ENCODE results near the gene PLK5. TPM values are rescaled to one million over a fixed set of nuclear protein-coding genes. Genes with fewer than 3 reads are reported as not detected.

PLK5 gene, protein sequence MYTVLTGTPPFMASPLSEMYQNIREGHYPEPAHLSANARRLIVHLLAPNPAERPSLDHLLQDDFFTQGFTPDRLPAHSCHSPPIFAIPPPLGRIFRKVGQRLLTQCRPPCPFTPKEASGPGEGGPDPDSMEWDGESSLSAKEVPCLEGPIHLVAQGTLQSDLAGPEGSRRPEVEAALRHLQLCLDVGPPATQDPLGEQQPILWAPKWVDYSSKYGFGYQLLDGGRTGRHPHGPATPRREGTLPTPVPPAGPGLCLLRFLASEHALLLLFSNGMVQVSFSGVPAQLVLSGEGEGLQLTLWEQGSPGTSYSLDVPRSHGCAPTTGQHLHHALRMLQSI
- total RNA-seq (2021) (0.60 to 1.4 TPM (median 0.62 TPM) in 3 replicates), Bru-seq, nascent RNA (percentile 19 among the genes with signal in this experiment)
- long read RNA-seq, experiment 1: 0 reads
- long read RNA-seq, experiment 2, partial matches to known transcripts: 1 of 1 reads
- long read RNA-seq, experiment 2, other reads (novel, unspliced or antisense): 0 of 1 reads
- long read RNA-seq, experiment 3: 0 reads

DNA sequence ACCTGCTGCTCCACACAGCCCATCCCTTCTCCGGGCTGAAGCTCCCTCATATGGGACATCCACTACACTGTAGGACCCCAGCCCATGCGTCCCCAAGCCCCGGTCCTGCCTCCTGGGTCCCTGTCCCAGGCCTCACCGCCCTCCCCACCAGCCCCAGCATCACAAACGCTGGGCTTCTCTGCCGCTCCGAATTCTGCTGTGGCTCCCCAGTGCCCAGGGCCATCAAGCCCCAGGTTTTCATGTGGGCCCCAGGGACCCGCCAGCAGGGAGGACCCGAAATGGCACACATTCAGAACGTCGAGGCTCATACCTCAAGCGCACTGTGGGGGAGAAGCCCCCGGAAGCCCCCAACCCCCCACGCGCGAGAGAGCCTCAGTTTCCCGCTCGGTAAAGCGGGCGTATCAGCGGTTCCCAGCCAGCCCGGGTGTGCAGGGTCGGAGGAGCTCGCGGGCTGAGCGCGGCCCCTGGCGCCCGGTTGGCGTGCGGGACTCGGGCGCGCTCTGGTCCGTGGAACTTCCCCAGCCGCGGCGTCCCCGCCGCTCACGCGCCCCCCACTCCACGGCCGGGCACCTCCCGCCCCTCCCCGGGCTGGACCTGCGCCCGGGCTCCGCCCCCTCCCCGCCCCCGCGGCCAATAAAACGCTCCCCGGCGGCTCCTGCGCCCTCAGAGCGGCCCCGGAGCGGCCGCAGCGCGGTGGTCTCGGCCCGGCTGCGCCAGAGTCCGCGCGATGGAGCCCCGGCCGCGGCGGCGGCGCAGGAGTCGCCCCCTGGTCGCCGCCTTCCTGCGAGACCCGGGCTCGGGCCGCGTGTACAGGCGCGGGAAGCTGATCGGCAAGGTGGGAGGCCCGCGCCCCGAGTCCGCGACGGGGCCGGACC lies at the start of gene PLK5:
Gene PLK5 (plus strand): TSS at position 666 of the 875 bp plus-strand sequence. CDS start 2,920 bp downstream, outside the sequence.
- peak; percentile 56 for DNase-seq (ENCODE audit: low spot score)
- ChIA-PET POLR2A (no interaction called here), CTCF (interaction anchor here (0.6 to 1.4 kb wide), 7 partner anchors 9 to 314 kb away, joined by 3 to 7 read pairs (median 4); no protein-coding TSS in a partner anchor)
- TF ChIP-seq E2F4 (CRISPR knock-in tag; IDR thresholded peaks at IDR 0.05; ENCODE audit: borderline replicate concordance, low read depth) (no peak), PRRX2 (CRISPR knock-in tag; IDR thresholded peaks at IDR 0.05) (no peak), ERG (CRISPR knock-in tag; IDR thresholded peaks at IDR 0.05) (no peak), AR (CRISPR knock-in tag; IDR thresholded peaks at IDR 0.05) (no peak), ESRRA (CRISPR knock-in tag; IDR thresholded peaks at IDR 0.05; ENCODE audit: borderline replicate concordance) (no peak), JAZF1 (CRISPR knock-in tag; IDR thresholded peaks at IDR 0.05) (no peak), ZNF138 (CRISPR knock-in tag; conservative IDR thresholded peaks at IDR 0.05) (no peak), SMAD4 (CRISPR knock-in tag; IDR thresholded peaks at IDR 0.05) (no peak), GTF2I (CRISPR knock-in tag; conservative IDR thresholded peaks at IDR 0.05) (peak; percentile 87), SP1 (CRISPR knock-in tag; conservative IDR thresholded peaks at IDR 0.05) (no peak), ELF4 (CRISPR knock-in tag; IDR thresholded peaks at IDR 0.05; ENCODE audit: low read depth) (no peak), USF2 (CRISPR knock-in tag; IDR thresholded peaks at IDR 0.05) (peak; percentile 19; the same call in 1 of the 2 replicates), E2F1 (CRISPR knock-in tag; IDR thresholded peaks at IDR 0.05) (no peak), IRF2 (CRISPR knock-in tag; IDR thresholded peaks at IDR 0.05; ENCODE audit: borderline replicate concordance, low read depth) (no peak)
- TF ChIP-seq, protein P1, sequence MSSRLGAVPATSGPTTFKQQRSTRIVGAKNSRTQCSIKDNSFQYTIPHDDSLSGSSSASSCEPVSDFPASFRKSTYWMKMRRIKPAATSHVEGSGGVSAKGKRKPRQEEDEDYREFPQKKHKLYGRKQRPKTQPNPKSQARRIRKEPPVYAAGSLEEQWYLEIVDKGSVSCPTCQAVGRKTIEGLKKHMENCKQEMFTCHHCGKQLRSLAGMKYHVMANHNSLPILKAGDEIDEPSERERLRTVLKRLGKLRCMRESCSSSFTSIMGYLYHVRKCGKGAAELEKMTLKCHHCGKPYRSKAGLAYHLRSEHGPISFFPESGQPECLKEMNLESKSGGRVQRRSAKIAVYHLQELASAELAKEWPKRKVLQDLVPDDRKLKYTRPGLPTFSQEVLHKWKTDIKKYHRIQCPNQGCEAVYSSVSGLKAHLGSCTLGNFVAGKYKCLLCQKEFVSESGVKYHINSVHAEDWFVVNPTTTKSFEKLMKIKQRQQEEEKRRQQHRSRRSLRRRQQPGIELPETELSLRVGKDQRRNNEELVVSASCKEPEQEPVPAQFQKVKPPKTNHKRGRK (CRISPR knock-in tag; IDR thresholded peaks at IDR 0.05; ENCODE audit: borderline replicate concordance): no peak
- TF ChIP-seq, protein P2, sequence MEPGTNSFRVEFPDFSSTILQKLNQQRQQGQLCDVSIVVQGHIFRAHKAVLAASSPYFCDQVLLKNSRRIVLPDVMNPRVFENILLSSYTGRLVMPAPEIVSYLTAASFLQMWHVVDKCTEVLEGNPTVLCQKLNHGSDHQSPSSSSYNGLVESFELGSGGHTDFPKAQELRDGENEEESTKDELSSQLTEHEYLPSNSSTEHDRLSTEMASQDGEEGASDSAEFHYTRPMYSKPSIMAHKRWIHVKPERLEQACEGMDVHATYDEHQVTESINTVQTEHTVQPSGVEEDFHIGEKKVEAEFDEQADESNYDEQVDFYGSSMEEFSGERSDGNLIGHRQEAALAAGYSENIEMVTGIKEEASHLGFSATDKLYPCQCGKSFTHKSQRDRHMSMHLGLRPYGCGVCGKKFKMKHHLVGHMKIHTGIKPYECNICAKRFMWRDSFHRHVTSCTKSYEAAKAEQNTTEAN (CRISPR knock-in tag; IDR thresholded peaks at IDR 0.05): no peak
- TF ChIP-seq, protein P3, sequence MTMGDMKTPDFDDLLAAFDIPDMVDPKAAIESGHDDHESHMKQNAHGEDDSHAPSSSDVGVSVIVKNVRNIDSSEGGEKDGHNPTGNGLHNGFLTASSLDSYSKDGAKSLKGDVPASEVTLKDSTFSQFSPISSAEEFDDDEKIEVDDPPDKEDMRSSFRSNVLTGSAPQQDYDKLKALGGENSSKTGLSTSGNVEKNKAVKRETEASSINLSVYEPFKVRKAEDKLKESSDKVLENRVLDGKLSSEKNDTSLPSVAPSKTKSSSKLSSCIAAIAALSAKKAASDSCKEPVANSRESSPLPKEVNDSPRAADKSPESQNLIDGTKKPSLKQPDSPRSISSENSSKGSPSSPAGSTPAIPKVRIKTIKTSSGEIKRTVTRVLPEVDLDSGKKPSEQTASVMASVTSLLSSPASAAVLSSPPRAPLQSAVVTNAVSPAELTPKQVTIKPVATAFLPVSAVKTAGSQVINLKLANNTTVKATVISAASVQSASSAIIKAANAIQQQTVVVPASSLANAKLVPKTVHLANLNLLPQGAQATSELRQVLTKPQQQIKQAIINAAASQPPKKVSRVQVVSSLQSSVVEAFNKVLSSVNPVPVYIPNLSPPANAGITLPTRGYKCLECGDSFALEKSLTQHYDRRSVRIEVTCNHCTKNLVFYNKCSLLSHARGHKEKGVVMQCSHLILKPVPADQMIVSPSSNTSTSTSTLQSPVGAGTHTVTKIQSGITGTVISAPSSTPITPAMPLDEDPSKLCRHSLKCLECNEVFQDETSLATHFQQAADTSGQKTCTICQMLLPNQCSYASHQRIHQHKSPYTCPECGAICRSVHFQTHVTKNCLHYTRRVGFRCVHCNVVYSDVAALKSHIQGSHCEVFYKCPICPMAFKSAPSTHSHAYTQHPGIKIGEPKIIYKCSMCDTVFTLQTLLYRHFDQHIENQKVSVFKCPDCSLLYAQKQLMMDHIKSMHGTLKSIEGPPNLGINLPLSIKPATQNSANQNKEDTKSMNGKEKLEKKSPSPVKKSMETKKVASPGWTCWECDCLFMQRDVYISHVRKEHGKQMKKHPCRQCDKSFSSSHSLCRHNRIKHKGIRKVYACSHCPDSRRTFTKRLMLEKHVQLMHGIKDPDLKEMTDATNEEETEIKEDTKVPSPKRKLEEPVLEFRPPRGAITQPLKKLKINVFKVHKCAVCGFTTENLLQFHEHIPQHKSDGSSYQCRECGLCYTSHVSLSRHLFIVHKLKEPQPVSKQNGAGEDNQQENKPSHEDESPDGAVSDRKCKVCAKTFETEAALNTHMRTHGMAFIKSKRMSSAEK (CRISPR knock-in tag; IDR thresholded peaks at IDR 0.05; ENCODE audit: borderline replicate concordance): no peak
- no peaks in the 10 kb centered on the region for H3K9me3 Mint-ChIP-seq
- peaks cover 48% of the 10 kb centered on the region for H3K27me3 Mint-ChIP-seq (ENCODE audit: low read depth)
- peak; percentile 68 for ATAC-seq
- H3K27ac Mint-ChIP-seq: no peak within 1 kb of the TSS
- H3K4me3 Mint-ChIP-seq: peak within 1 kb of the TSS; percentile 68
- peaks cover 5% of the 10 kb centered on the region for H3K4me1 Mint-ChIP-seq
- no peaks in the 10 kb centered on the region for H3K36me3 Mint-ChIP-seq
